Neuronal stem cell (in vitro differentiated cells): ENCODE results near the gene HAGH.

Experiments used
- DNase-seq: peaks from one replicate; pipeline ENCODE4 v3.0.0-alpha.2; 2013; ENCODE audit warnings: low spot score
- H2AFZ ChIP-seq: one replicate; pipeline ENCODE4 v1.6.1; 2013; ENCODE audit warnings: mild to moderate bottlenecking, low read length, inconsistent platforms
- H2AK5ac ChIP-seq: 2 replicates; pipeline ENCODE4 v1.6.1; 2013; ENCODE audit warnings: low read depth, mild to moderate bottlenecking, inconsistent platforms, low read length, moderate library complexity, mixed read lengths
- H2BK120ac ChIP-seq: 2 replicates; pipeline ENCODE4 v1.6.1; 2013; ENCODE audit warnings: low read depth, mild to moderate bottlenecking, inconsistent platforms, low read length, moderate library complexity, mixed read lengths
- H2BK12ac ChIP-seq: one replicate; pipeline ENCODE4 v1.6.1; 2013; ENCODE audit warnings: low read length, inconsistent platforms
- H2BK15ac ChIP-seq: 2 replicates; pipeline ENCODE4 v1.6.1; 2013; ENCODE audit warnings: mild to moderate bottlenecking, low read length, inconsistent platforms, mixed read lengths
- H2BK5ac ChIP-seq: one replicate; pipeline ENCODE4 v1.6.1; 2013; ENCODE audit warnings: inconsistent platforms, mild to moderate bottlenecking, low read length, moderate library complexity
- H3K14ac ChIP-seq: one replicate; pipeline ENCODE4 v1.6.1; 2013; ENCODE audit warnings: low read length, inconsistent platforms
- H3K18ac ChIP-seq: 2 replicates; pipeline ENCODE4 v1.6.1; 2013; ENCODE audit warnings: low read length, inconsistent platforms
- H3K23ac ChIP-seq: 2 replicates; pipeline ENCODE4 v1.6.1; 2013; ENCODE audit warnings: low read depth, mild to moderate bottlenecking, mixed read lengths, low read length, inconsistent platforms; ENCODE audit not compliant: poor library complexity
- H3K27ac ChIP-seq: replicated peaks from 3 replicates; pipeline ENCODE4 v1.5.1; 2013; ENCODE audit warnings: low read length, inconsistent platforms
- H3K27me3 ChIP-seq, 3 experiments: 2 replicates each; pipeline ENCODE4 v1.6.1; 2013; ENCODE audit warnings: low read length in 3 of 3, mild to moderate bottlenecking in 2 of 3, inconsistent platforms in 1 of 3, low read depth in 1 of 3, mixed read lengths in 1 of 3, moderate library complexity in 1 of 3; ENCODE audit not compliant: control insufficient read depth in 3 of 3, insufficient read depth in 3 of 3
- H3K36me3 ChIP-seq, 2 donors: replicated peaks in 1 of 2; 2 replicates each; pipeline ENCODE4 v1.6.1; 2013; ENCODE audit warnings: low read length in 2 of 2; ENCODE audit not compliant: control insufficient read depth in 2 of 2, insufficient read depth in 2 of 2
- H3K4ac ChIP-seq: 2 replicates; pipeline ENCODE4 v1.6.1; 2013; ENCODE audit warnings: inconsistent platforms, mild to moderate bottlenecking, low read length, moderate library complexity
- H3K4me1 ChIP-seq, 2 donors: 1 replicate in 1 of 2; 2 replicates in 1 of 2; pipeline ENCODE4 v1.6.1; 2013; ENCODE audit warnings: low read length in 2 of 2, low read depth in 1 of 2; ENCODE audit not compliant: control insufficient read depth in 2 of 2, insufficient read depth in 1 of 2
- H3K4me2 ChIP-seq: one replicate; pipeline ENCODE4 v1.6.1; 2013; ENCODE audit warnings: mild to moderate bottlenecking, low read length, inconsistent platforms; ENCODE audit not compliant: insufficient read depth, poor library complexity, severe bottlenecking
- H3K4me3 ChIP-seq, 2 donors: 2 replicates each; pipeline ENCODE4 v1.5.1; 2013; ENCODE audit warnings: low read length in 2 of 2, mild to moderate bottlenecking in 2 of 2, inconsistent platforms in 1 of 2, moderate library complexity in 1 of 2
- H3K79me1 ChIP-seq: one replicate; pipeline ENCODE4 v1.6.1; 2013; ENCODE audit warnings: low read depth, mild to moderate bottlenecking, inconsistent platforms, low read length, moderate library complexity
- H3K9ac ChIP-seq: one replicate; pipeline ENCODE4 v1.6.1; 2013; ENCODE audit warnings: mild to moderate bottlenecking, low read depth, low read length, inconsistent platforms; ENCODE audit not compliant: poor library complexity
- H3K9me3 ChIP-seq, 2 donors: replicated peaks in 1 of 2; 2 replicates each; pipeline versions ENCODE3 to v1.6.1; 2013; ENCODE audit warnings: low read length in 2 of 2, mild to moderate bottlenecking in 2 of 2, inconsistent platforms in 1 of 2, low read depth in 1 of 2, mixed read lengths in 1 of 2, moderate library complexity in 1 of 2; ENCODE audit not compliant: control insufficient read depth in 2 of 2, insufficient read depth in 1 of 2
- H4K8ac ChIP-seq: one replicate; pipeline ENCODE4 v1.6.1; 2013; ENCODE audit warnings: low read depth, mild to moderate bottlenecking, inconsistent platforms, low read length, moderate library complexity
- H4K91ac ChIP-seq: one replicate; pipeline ENCODE4 v1.6.1; 2013; ENCODE audit warnings: low read length, low read depth, mild to moderate bottlenecking, inconsistent platforms; ENCODE audit not compliant: poor library complexity
- WGBS, 2 donors: extraction: QIAGEN DNeasy Blood & Tissue Kit; methylation state at CpG; one replicate each; pipeline ENCODE4 v1.1.7; 2013; ENCODE audit warnings: missing lambda C conversion rate in 2 of 2, mixed read lengths in 1 of 2; ENCODE audit not compliant: insufficient read length in 2 of 2, insufficient replicate concordance in 1 of 2; ENCODE audit errors: extremely low coverage in 2 of 2; 5-methylcytosine and 5-hydroxymethylcytosine counted together

Gene HAGH

DNA sequence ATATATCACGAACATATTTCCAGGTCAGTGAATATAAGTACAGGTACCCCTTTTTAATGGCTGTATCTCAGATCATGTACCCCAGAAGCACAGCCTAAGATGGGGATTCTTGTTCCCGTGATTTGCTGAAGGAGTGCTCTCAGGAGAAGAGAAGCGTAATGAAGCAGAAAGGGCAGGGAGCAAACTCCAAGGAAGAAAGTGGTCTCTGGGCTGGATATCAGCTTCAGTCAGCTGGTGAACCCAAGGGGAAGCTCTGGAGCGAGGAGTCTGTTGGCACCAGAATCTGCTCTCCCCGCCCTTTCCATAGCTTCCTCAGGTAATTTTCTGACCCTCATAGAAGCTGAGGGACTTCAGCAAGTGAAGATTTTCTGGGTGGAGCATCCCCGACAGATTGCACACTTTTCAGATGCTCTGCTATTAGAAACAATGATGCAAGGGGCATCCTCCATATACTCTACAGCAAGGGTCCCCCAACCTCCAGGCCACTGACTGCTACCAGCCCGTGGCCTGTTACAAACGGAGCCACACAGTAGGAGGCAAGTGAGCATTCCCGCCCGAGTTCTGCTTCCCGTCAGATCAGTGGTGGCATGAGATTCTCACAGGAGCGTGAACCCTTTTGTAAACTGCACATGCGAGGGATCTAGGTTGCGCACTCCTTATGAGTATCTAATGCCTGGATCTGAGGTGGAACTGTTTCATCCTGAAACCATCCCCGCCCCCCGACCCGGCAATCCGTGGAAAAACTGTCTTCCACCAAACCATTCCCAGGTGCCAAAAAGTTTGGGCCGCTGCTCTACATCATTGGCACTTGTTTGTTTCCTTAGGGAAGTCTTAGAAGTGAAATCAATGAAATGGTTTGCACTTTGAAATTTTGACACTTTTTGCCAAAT lies 4.8 kb upstream of the HAGH start:
- H3K4me1 ChIP-seq, result peaks cover 0 to 10% of the 10 kb centered on the region in 2 donors
- H3K9ac ChIP-seq, result no peak overlapping the region
- H3K36me3 ChIP-seq, result peaks cover 5 to 33% of the 10 kb centered on the region in 2 donors
- no peak overlapping the region for H2BK12ac ChIP-seq
- no peak overlapping the region for H3K18ac ChIP-seq
- no peak for DNase-seq
- no peaks in the 10 kb centered on the region for H3K27me3 ChIP-seq
- no peak overlapping the region for H3K4me2 ChIP-seq
- WGBS, 2 donors, result no CpG with 5 or more reads among the region's 19 CpGs
- H2BK15ac ChIP-seq, result no peak overlapping the region
- H3K4ac ChIP-seq, result no peak overlapping the region
- no peaks in the 10 kb centered on the region for H3K9me3 ChIP-seq
- no peak overlapping the region for H3K27ac ChIP-seq
- H4K91ac ChIP-seq, result no peak overlapping the region
- H2BK120ac ChIP-seq, result no peak overlapping the region
- H2AK5ac ChIP-seq, result no peak overlapping the region
- no peak overlapping the region for H2BK5ac ChIP-seq
- H2AFZ ChIP-seq, result no peak overlapping the region
- peaks cover 6% of the 10 kb centered on the region for H3K79me1 ChIP-seq
- no peak overlapping the region for H3K4me3 ChIP-seq
- no peak overlapping the region for H3K23ac ChIP-seq
- H4K8ac ChIP-seq, result no peak overlapping the region
- H3K14ac ChIP-seq, result no peak overlapping the region

- no peak overlapping the region for H3K4ac ChIP-seq
- H2BK120ac ChIP-seq, result no peak overlapping the region
- H2AK5ac ChIP-seq, result no peak overlapping the region
- H2BK15ac ChIP-seq, result no peak overlapping the region
- H2BK12ac ChIP-seq, result no peak overlapping the region
- no peak overlapping the region for H3K27ac ChIP-seq
- peaks cover 5 to 33% of the 10 kb centered on the region in 2 donors for H3K36me3 ChIP-seq
- H3K9me3 ChIP-seq, result no peaks in the 10 kb centered on the region
- H3K4me3 ChIP-seq, result no peak overlapping the region
- no peak overlapping the region for H4K8ac ChIP-seq
- H3K14ac ChIP-seq, result no peak overlapping the region
- no CpG with 5 or more reads among the region's 3 CpGs for WGBS, 2 donors
- no peak overlapping the region for H3K18ac ChIP-seq
- H3K4me1 ChIP-seq, result peaks cover 0 to 10% of the 10 kb centered on the region in 2 donors
- peaks cover 9% of the 10 kb centered on the region for H3K79me1 ChIP-seq
- no peak overlapping the region for H3K23ac ChIP-seq
- no peak overlapping the region for H2BK5ac ChIP-seq
- H3K9ac ChIP-seq, result no peak overlapping the region
- no peak overlapping the region for H2AFZ ChIP-seq
- no peaks in the 10 kb centered on the region for H3K27me3 ChIP-seq
- H3K4me2 ChIP-seq, result no peak overlapping the region
- no peak for DNase-seq
- no peak overlapping the region for H4K91ac ChIP-seq
Observed at GRCh38 chr16:1830213-1830612, 3.6 kb upstream of the HAGH start.

- Histone ChIP-seq H4K8ac (no peak overlapping the region), H3K4me1 (peaks cover 0 to 10% of the 10 kb centered on the region in 2 donors), H3K18ac (no peak overlapping the region), H2BK5ac (no peak overlapping the region), H3K9me3 (no peaks in the 10 kb centered on the region), H2BK12ac (no peak overlapping the region), H2AFZ (no peak overlapping the region), H3K4me3 (peak overlapping the region in 1 of 2 donors; percentile 97), H3K4ac (no peak overlapping the region), H3K27ac (no peak overlapping the region), H3K23ac (no peak overlapping the region), H2BK120ac (no peak overlapping the region), H3K9ac (no peak overlapping the region), H2AK5ac (no peak overlapping the region), H3K27me3 (no peaks in the 10 kb centered on the region), H3K36me3 (peaks cover 5 to 33% of the 10 kb centered on the region in 2 donors), H4K91ac (no peak overlapping the region), H3K4me2 (no peak overlapping the region), H3K14ac (no peak overlapping the region), H3K79me1 (peaks cover 11% of the 10 kb centered on the region), H2BK15ac (no peak overlapping the region)
- WGBS, 2 donors, result no CpG with 5 or more reads among the region's 11 CpGs
- no peak for DNase-seq
Observed at GRCh38 chr16:1828645-1829410, 2.2 kb upstream of the HAGH start.
